ENCODE measurements around the gene TMEM60. TPM values are rescaled to one million over a fixed set of nuclear protein-coding genes. Genes with fewer than 3 reads are reported as not detected.
A peak's percentile ranks its signal among the peaks of the same experiment; 100 is the strongest.

The TMEM60 gene, protein sequence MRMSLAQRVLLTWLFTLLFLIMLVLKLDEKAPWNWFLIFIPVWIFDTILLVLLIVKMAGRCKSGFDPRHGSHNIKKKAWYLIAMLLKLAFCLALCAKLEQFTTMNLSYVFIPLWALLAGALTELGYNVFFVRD
- total RNA-seq = 15.3 and 16.3 TPM in 2 replicates

- DNase-seq (peak; percentile 85), ATAC-seq (ENCODE audit: low read depth) (peak; percentile 88)
- no peak for TF ChIP-seq CTCF (IDR thresholded peaks at IDR 0.05)
- no peaks in the 10 kb centered on the region for H3K9me3 Mint-ChIP-seq
- H3K27ac Mint-ChIP-seq = peak within 1 kb of the TSS; percentile 91
- intact Hi-C loops (cut with micrococcal nuclease) = loop anchor here (1.0 to 5.0 kb wide), 9 partner anchors 26 to 382 kb away; partner anchors contain the start of genes GSAP and RSBN1L
- peaks cover 32% of the 10 kb centered on the region for H3K36me3 Mint-ChIP-seq (ENCODE audit: low read depth)
- no peaks in the 10 kb centered on the region for H3K27me3 Mint-ChIP-seq
- peaks cover 82% of the 10 kb centered on the region for H3K4me1 Mint-ChIP-seq
- peak within 1 kb of the TSS; percentile 98 for H3K4me3 Mint-ChIP-seq
- ChIA-PET POLR2A (interaction anchor here (0.6 to 3.4 kb wide), 15 partner anchors 14 to 383 kb away, joined by 3 to 29 read pairs (median 4); partner anchors contain the start of gene RSBN1L), CTCF (interaction anchor here (0.6 to 2.9 kb wide), 19 partner anchors 13 to 151 kb away, joined by 3 to 11 read pairs (median 4); no protein-coding TSS in a partner anchor)
These were observed at the start of gene TMEM60, which contains the start of gene PHTF2 for GRCh38 chr7:77798394-77799077. Gene TMEM60 (minus strand): TSS chr7:77798434. CDS start chr7:77794373, 4,061 bp downstream. Gene PHTF2 (plus strand): TSS chr7:77798773.

DNA sequence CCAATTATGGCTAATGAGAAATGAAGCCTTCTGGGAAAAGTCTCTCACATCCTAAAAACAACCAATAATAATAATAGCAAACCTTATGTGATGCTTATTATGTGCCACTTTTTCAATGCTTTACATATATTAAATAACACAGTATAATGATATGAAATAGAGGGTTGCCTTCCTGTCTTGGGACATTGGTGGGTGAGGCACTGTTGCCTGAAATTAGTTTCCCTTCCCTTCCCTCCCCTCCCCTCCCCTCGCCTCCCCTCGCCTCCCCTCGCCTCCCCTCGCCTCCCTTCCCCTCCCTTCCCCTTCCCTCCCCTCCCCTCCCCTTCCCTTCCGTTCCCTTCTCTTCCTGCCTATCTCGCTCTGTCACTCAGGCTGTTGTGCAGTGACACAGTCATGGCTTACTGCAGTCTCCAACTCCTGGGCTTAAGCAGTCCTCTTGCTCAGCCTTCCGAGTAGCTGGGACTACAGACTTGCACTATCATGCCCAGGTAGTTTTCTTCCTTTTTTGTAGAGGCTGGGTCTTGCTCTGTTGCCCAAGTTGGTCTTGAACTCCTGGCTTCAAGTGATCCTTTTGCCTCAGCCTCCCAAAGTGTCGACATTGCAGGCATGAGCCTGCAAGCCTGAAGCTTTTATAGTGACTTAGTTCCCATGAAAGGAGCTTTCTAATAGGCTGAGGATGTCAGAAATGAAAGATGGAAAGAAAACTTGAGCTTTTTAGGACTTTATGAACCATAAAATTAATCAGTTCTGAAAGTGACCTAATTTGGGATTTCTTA, 48.3 kb upstream of the TMEM60 start:
- no peaks in the 10 kb centered on the region for H3K27me3 Mint-ChIP-seq
- intact Hi-C loops (cut with micrococcal nuclease) = no loop called here
- TF ChIP-seq CTCF (IDR thresholded peaks at IDR 0.05) = no peak
- no peak overlapping the region for H3K4me3 Mint-ChIP-seq
- H3K36me3 Mint-ChIP-seq (ENCODE audit: low read depth) = peaks cover 49% of the 10 kb centered on the region
- POLR2A ChIA-PET = interaction anchor here (0.6 kb wide), 1 partner anchor 1962 kb away, joined by 4 read pairs; no protein-coding TSS in a partner anchor
- DNase-seq (no peak), ATAC-seq (ENCODE audit: low read depth) (no peak)
- H3K27ac Mint-ChIP-seq = no peak overlapping the region
- no peaks in the 10 kb centered on the region for H3K9me3 Mint-ChIP-seq
- CTCF ChIA-PET = no interaction called here
- peaks cover 53% of the 10 kb centered on the region for H3K4me1 Mint-ChIP-seq

DNA sequence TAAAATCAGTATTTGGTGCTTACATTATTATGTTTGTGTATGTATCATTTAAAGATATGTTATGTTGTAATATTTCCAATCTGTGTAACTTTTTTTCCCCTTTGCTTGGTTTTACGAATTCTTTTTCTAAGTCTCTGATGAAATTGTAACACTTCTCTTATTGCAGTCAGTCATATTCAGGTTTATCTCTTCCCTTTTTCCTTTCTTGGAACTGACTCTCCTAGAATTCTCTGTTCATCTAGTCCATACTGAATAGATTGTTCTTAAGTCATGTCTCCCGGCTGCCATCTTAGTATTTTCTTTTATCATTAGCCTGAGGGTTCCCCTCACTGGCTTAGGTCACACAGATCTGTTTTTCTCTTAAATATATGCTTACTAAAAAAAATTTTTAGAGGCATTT, 45.0 kb upstream of the TMEM60 start:
- Mint-ChIP-seq H3K27ac (no peak overlapping the region), H3K9me3 (no peaks in the 10 kb centered on the region), H3K4me3 (no peak overlapping the region), H3K27me3 (no peaks in the 10 kb centered on the region), H3K36me3 (ENCODE audit: low read depth) (peaks cover 34% of the 10 kb centered on the region), H3K4me1 (peaks cover 56% of the 10 kb centered on the region)
- CTCF ChIA-PET = interaction anchor here (1.4 kb wide), 1 partner anchor 11 kb away, joined by 3 read pairs; no protein-coding TSS in a partner anchor
- intact Hi-C loops (cut with micrococcal nuclease) = loop anchor here (1.0 kb wide), 1 partner anchor 9 kb away; no protein-coding TSS in a partner anchor
- no peak for TF ChIP-seq CTCF (IDR thresholded peaks at IDR 0.05)
- POLR2A ChIA-PET = no interaction called here
- no peak for DNase-seq
- no peak for ATAC-seq (ENCODE audit: low read depth)

DNA sequence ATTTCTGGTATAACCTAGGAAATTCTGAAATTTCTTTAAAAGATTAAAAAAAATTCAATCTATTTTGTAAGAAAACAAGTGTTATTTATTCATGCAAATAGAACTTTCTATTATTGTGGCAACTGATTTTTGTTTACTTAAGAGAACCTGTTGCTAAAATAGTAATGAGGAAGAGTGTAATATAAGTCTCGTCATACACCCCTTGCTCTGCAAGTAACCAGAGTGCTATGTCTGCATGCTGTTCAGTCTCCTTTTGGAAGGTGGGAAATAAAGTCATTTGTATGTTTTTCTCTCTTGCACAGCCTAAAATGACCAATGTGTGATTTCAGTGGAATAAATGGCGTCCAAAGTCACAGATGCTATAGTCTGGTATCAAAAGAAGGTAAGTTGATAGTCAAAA, 41.7 kb upstream of the TMEM60 start:
- ChIA-PET CTCF (interaction anchor here (1.3 kb wide), 1 partner anchor 41 kb away, joined by 3 read pairs; no protein-coding TSS in a partner anchor), POLR2A (no interaction called here)
- DNase-seq (no peak), ATAC-seq (ENCODE audit: low read depth) (no peak)
- peaks cover 18% of the 10 kb centered on the region for H3K36me3 Mint-ChIP-seq (ENCODE audit: low read depth)
- no peaks in the 10 kb centered on the region for H3K27me3 Mint-ChIP-seq
- H3K4me3 Mint-ChIP-seq = peak overlapping the region; percentile 60
- no peak for TF ChIP-seq CTCF (IDR thresholded peaks at IDR 0.05)
- peaks cover 54% of the 10 kb centered on the region for H3K4me1 Mint-ChIP-seq
- H3K27ac Mint-ChIP-seq = peak overlapping the region; percentile 41
- intact Hi-C loops (cut with micrococcal nuclease) = loop anchor here (2.0 to 5.0 kb wide), 3 partner anchors 13 to 43 kb away; partner anchors contain the start of genes PHTF2 and TMEM60
- peaks cover 3% of the 10 kb centered on the region for H3K9me3 Mint-ChIP-seq

Measured in activated B cell treated with CpG ODN at 0.5 μM for 24 hours (primary cell).